Measurements from ENCODE around the gene MYO5B. TPM values are rescaled to one million over a fixed set of nuclear protein-coding genes. Genes with fewer than 3 reads are reported as not detected.

The MYO5B gene
- polyA plus RNA-seq, 1 experiment, result 0.18 TPM

GRCh38 chr18:50188652-50189051, 6.3 kb downstream of the MYO5B start:
- TF ChIP-seq, protein P1, sequence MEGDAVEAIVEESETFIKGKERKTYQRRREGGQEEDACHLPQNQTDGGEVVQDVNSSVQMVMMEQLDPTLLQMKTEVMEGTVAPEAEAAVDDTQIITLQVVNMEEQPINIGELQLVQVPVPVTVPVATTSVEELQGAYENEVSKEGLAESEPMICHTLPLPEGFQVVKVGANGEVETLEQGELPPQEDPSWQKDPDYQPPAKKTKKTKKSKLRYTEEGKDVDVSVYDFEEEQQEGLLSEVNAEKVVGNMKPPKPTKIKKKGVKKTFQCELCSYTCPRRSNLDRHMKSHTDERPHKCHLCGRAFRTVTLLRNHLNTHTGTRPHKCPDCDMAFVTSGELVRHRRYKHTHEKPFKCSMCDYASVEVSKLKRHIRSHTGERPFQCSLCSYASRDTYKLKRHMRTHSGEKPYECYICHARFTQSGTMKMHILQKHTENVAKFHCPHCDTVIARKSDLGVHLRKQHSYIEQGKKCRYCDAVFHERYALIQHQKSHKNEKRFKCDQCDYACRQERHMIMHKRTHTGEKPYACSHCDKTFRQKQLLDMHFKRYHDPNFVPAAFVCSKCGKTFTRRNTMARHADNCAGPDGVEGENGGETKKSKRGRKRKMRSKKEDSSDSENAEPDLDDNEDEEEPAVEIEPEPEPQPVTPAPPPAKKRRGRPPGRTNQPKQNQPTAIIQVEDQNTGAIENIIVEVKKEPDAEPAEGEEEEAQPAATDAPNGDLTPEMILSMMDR (IDR thresholded peaks at IDR 0.05; ENCODE audit: insufficient read depth, low read depth, low read length), result no peak
- ChIA-PET POLR2A (no interaction called here), CTCF (interaction anchor here (1.2 kb wide), 1 partner anchor 15 kb away, joined by 3 read pairs; no protein-coding TSS in a partner anchor)
- H3K4me3 ChIP-seq (ENCODE audit: low read depth, low read length), result no peak overlapping the region
- no peaks in the 10 kb centered on the region for H3K36me3 ChIP-seq (ENCODE audit: control insufficient read depth, insufficient read depth, low read length)
- DNase-seq (ENCODE audit: low read depth), result no peak
- H3K27me3 ChIP-seq (ENCODE audit: control insufficient read depth, insufficient read depth, low read length), result peaks cover 10% of the 10 kb centered on the region

GRCh38 chr18:50187659-50188058, 7.3 kb downstream of the MYO5B start:
- 0 out of 2 replicates have a peak, but pooled peaks cover 1% of the 10 kb centered on the region for H3K27me3 ChIP-seq (ENCODE audit: control insufficient read depth, insufficient read depth, low read length)
- DNase-seq (ENCODE audit: low read depth), result no peak
- TF ChIP-seq, protein P1 (IDR thresholded peaks at IDR 0.05; ENCODE audit: insufficient read depth, low read depth, low read length), result no peak
- H3K36me3 ChIP-seq (ENCODE audit: control insufficient read depth, insufficient read depth, low read length), result no peaks in the 10 kb centered on the region
- no peak overlapping the region for H3K4me3 ChIP-seq (ENCODE audit: low read depth, low read length)
- ChIA-PET CTCF (interaction anchor here (2.5 kb wide), 1 partner anchor 16 kb away, joined by 8 read pairs; no protein-coding TSS in a partner anchor), POLR2A (no interaction called here)

DNA sequence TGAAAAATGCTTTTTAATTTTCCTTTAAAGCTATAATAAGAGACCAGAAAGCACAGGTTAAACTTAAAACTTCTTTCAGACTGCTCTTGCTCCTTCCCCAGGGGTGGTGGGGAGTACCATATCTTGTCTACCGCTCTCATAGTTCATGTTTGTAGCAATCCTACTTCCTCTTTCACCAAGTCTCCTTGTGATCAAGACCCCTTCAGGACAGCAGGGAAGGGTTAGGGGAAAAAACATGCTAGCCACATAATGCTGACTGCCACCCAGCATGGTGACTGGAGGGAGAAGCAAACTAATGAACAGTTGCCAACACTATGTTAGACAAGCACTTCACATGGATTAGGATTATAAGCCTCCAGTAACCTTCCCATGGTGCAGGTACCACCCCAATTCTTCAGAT, 8.6 kb downstream of the MYO5B start:
- DNase-seq (ENCODE audit: low read depth), result no peak
- ChIA-PET POLR2A (no interaction called here), CTCF (interaction anchor here (2.0 to 2.5 kb wide), 2 partner anchors 17 to 22 kb away, joined by 4 to 8 read pairs; no protein-coding TSS in a partner anchor)
- Histone ChIP-seq H3K36me3 (ENCODE audit: control insufficient read depth, insufficient read depth, low read length) (no peaks in the 10 kb centered on the region), H3K4me3 (ENCODE audit: low read depth, low read length) (no peak overlapping the region), H3K27me3 (ENCODE audit: control insufficient read depth, insufficient read depth, low read length) (no peaks in the 10 kb centered on the region; the same call in 1 of the 2 replicates)
- TF ChIP-seq, protein P1 (IDR thresholded peaks at IDR 0.05; ENCODE audit: insufficient read depth, low read depth, low read length), result no peak

GRCh38 chr18:50183556-50183955, 11.4 kb downstream of the MYO5B start:
- Histone ChIP-seq H3K36me3 (ENCODE audit: control insufficient read depth, insufficient read depth, low read length) (no peaks in the 10 kb centered on the region), H3K4me3 (ENCODE audit: low read depth, low read length) (no peak overlapping the region), H3K27me3 (ENCODE audit: control insufficient read depth, insufficient read depth, low read length) (no peaks in the 10 kb centered on the region; the same call in 1 of the 2 replicates)
- DNase-seq (ENCODE audit: low read depth), result no peak
- ChIA-PET CTCF (interaction anchor here (2.4 kb wide), 1 partner anchor 21 kb away, joined by 6 read pairs; no protein-coding TSS in a partner anchor), POLR2A (no interaction called here)
- TF ChIP-seq, protein P1 (IDR thresholded peaks at IDR 0.05; ENCODE audit: insufficient read depth, low read depth, low read length), result no peak

- Histone ChIP-seq H3K27me3 (ENCODE audit: control insufficient read depth, insufficient read depth, low read length) (no peaks in the 10 kb centered on the region; the same call in 1 of the 2 replicates), H3K4me3 (ENCODE audit: low read depth, low read length) (no peak overlapping the region), H3K36me3 (ENCODE audit: control insufficient read depth, insufficient read depth, low read length) (no peaks in the 10 kb centered on the region)
- DNase-seq (ENCODE audit: low read depth), result no peak
- ChIA-PET POLR2A (no interaction called here), CTCF (interaction anchor here (2.4 kb wide), 1 partner anchor 22 kb away, joined by 6 read pairs; no protein-coding TSS in a partner anchor)
- TF ChIP-seq, protein P1 (IDR thresholded peaks at IDR 0.05; ENCODE audit: insufficient read depth, low read depth, low read length), result no peak
These were observed 12.4 kb downstream of the MYO5B start for GRCh38 chr18:50182511-50182910.
